ENCODE results near the gene N4BP2.

DNA sequence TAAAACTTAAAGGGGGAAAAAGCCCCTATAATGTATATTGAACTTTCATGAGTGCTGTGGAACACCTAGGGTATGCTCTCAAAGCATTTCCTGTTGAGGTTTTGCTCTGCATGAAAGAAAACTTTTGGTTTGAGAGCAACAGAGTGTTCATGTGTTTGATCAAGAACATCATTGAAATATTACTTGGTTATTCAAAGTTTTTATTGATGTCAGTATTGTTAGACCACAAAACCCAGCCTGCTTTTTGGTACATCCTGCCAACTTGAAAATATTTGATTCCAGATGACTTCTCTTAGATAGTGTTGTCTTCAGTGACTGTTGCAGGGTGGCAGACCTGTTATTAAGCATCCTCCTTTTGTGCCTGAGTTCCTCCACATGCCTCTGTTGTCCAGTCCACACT, 68.0 kb downstream of the N4BP2 start:
- TF ChIP-seq, protein P1, sequence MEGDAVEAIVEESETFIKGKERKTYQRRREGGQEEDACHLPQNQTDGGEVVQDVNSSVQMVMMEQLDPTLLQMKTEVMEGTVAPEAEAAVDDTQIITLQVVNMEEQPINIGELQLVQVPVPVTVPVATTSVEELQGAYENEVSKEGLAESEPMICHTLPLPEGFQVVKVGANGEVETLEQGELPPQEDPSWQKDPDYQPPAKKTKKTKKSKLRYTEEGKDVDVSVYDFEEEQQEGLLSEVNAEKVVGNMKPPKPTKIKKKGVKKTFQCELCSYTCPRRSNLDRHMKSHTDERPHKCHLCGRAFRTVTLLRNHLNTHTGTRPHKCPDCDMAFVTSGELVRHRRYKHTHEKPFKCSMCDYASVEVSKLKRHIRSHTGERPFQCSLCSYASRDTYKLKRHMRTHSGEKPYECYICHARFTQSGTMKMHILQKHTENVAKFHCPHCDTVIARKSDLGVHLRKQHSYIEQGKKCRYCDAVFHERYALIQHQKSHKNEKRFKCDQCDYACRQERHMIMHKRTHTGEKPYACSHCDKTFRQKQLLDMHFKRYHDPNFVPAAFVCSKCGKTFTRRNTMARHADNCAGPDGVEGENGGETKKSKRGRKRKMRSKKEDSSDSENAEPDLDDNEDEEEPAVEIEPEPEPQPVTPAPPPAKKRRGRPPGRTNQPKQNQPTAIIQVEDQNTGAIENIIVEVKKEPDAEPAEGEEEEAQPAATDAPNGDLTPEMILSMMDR (IDR thresholded peaks at IDR 0.05): no peak
- no peak for TF ChIP-seq EP300 (IDR thresholded peaks at IDR 0.05)

All from tibial nerve (tissue), 4 donors.